SK-N-SH (cell line): ENCODE measurements around the gene RNF25. TPM values are rescaled to one million over a fixed set of nuclear protein-coding genes. Genes with fewer than 3 reads are reported as not detected.

Source experiments
- CTCF ChIA-PET: fragments of 300-600, 350-600 bp; formaldehyde crosslinking; extraction: SDS; loops from one replicate; lab custom pipeline; 2021; lab: Yijun Ruan, JAX
- POLR2A ChIA-PET: fragments of 350-600 bp; sonication (Branson Sonifier 250); formaldehyde crosslinking; extraction: SDS; loops from one replicate; lab custom pipeline; 2020; ENCODE audit warnings: antibody characterized with exemption, inconsistent platforms; lab: Yijun Ruan, JAX
- DNase-seq: peaks from one replicate; pipeline ENCODE4 v3.0.0; 2012
- H2AFZ ChIP-seq: fragments of 200-600 bp; sonication (generic); 2 replicates; pipeline ENCODE4 v1.8.1; 2016; ENCODE audit warnings: antibody characterized with exemption, mild to moderate bottlenecking, low read depth
- H3F3A ChIP-seq: fragments of 200-600 bp; sonication (generic); replicated peaks from 2 replicates; pipeline ENCODE3; 2016; ENCODE audit warnings: antibody characterized with exemption, mild to moderate bottlenecking; ENCODE audit not compliant: insufficient read depth
- H3K27ac ChIP-seq, 2 experiments: fragments of 200-500 bp in 1 of 2; fragments of 200-600 bp in 1 of 2; sonication (Bioruptor generic) in 1 of 2; sonication (generic), shearing (Covaris generic) in 1 of 2; 2 replicates each; pipeline versions ENCODE4 v1.5.1 to v1.6.1; 2014 to 2016; ENCODE audit warnings: low read depth in 2 of 2, inconsistent platforms in 1 of 2, low read length in 1 of 2, mild to moderate bottlenecking in 1 of 2, mixed read lengths in 1 of 2
- H3K27me3 ChIP-seq: fragments of 200-600 bp; sonication (generic), shearing (Covaris generic); 2 replicates; pipeline ENCODE4 v1.6.1; 2016; ENCODE audit warnings: mixed run types; ENCODE audit not compliant: insufficient read depth
- H3K36me3 ChIP-seq, 2 experiments: fragments of 200-500 bp in 1 of 2; fragments of 200-600 bp in 1 of 2; sonication (Bioruptor generic) in 1 of 2; sonication (generic) in 1 of 2; replicated peaks in 1 of 2; 2 replicates each; pipeline versions ENCODE3 to v1.5.1; 2014 to 2016; ENCODE audit warnings: low read length in 1 of 2, mild to moderate bottlenecking in 1 of 2; ENCODE audit not compliant: insufficient read depth in 2 of 2, control insufficient read depth in 1 of 2
- H3K4me1 ChIP-seq, 2 experiments: fragments of 200-500 bp in 1 of 2; fragments of 200-600 bp in 1 of 2; sonication (Bioruptor generic) in 1 of 2; sonication (generic), shearing (Covaris generic) in 1 of 2; 2 replicates each; pipeline versions ENCODE4 v1.5.1 to v1.6.1; 2014 to 2016; ENCODE audit warnings: low read depth in 1 of 2, low read length in 1 of 2, mixed run types in 1 of 2; ENCODE audit not compliant: insufficient read depth in 2 of 2, control insufficient read depth in 1 of 2
- H3K4me2 ChIP-seq: fragments of 200-600 bp; sonication (generic), shearing (Covaris generic); 2 replicates; pipeline ENCODE4 v1.6.1; 2017; ENCODE audit warnings: mixed run types
- H3K4me3 ChIP-seq, 2 experiments: fragments of 200-500 bp in 1 of 2; fragments of 200-600 bp in 1 of 2; sonication (Bioruptor generic) in 1 of 2; sonication (generic), shearing (Covaris generic) in 1 of 2; 2 replicates each; pipeline versions ENCODE4 v1.5.1 to v1.8.1; 2014 to 2016; ENCODE audit warnings: low read depth in 2 of 2, inconsistent platforms in 1 of 2, low read length in 1 of 2, mild to moderate bottlenecking in 1 of 2, mixed read lengths in 1 of 2, moderate library complexity in 1 of 2
- H3K79me2 ChIP-seq: fragments of 200-600 bp; sonication (generic); 2 replicates; pipeline ENCODE4 v1.8.1; 2017; ENCODE audit warnings: mild to moderate bottlenecking; ENCODE audit not compliant: insufficient read depth
- H3K9ac ChIP-seq: fragments of 200-600 bp; sonication (generic); 2 replicates; pipeline ENCODE4 v1.6.1; 2017; ENCODE audit warnings: mixed run types
- H3K9me2 ChIP-seq: fragments of 200-600 bp; sonication (generic); 2 replicates; pipeline ENCODE4 v1.6.1; 2017; ENCODE audit warnings: mixed run types
- H3K9me3 ChIP-seq: fragments of 200-600 bp; sonication (generic); 2 replicates; pipeline ENCODE4 v1.6.1; 2017; ENCODE audit warnings: mixed run types, mild to moderate bottlenecking, moderate library complexity
- H4K20me1 ChIP-seq: fragments of 200-600 bp; sonication (generic); 2 replicates; pipeline ENCODE4 v1.6.1; 2017; ENCODE audit warnings: mild to moderate bottlenecking, mixed run types; ENCODE audit not compliant: insufficient read depth
- CHD2 ChIP-seq: fragments of 150-350 bp; IDR thresholded peaks from 2 replicates; pipeline ENCODE4 v1.6.1; 2018; ENCODE audit warnings: low read length; ENCODE audit not compliant: partially characterized antibody
- ELF1 ChIP-seq: IDR thresholded peaks from 2 replicates; pipeline ENCODE4 v1.4.0; 2012
- EP300 ChIP-seq, 2 experiments: IDR thresholded peaks; 2 replicates each; pipeline versions ENCODE4 v1.4.0 to v1.6.1; 2012; ENCODE audit warnings: borderline replicate concordance in 1 of 2, low read depth in 1 of 2, low read length in 1 of 2
- GABPA ChIP-seq: IDR thresholded peaks from 2 replicates; pipeline ENCODE4 v1.4.0; 2012; ENCODE audit warnings: low read depth, mild to moderate bottlenecking
- MXI1 ChIP-seq: IDR thresholded peaks from 2 replicates; pipeline ENCODE4 v1.6.1; 2012; ENCODE audit warnings: mild to moderate bottlenecking, low read depth, low read length, improper control_type of control experiment
- NFIC ChIP-seq: IDR thresholded peaks from 2 replicates; pipeline ENCODE4 v1.4.0; 2012; ENCODE audit warnings: borderline replicate concordance
- POLR2AphosphoS5 ChIP-seq: IDR thresholded peaks from 2 replicates; pipeline ENCODE4 v1.6.1; 2012; ENCODE audit warnings: low read depth, low read length
- RCOR1 ChIP-seq: fragments of 150-350 bp; IDR thresholded peaks from 2 replicates; pipeline ENCODE4 v1.6.1; 2017; ENCODE audit warnings: antibody characterized with exemption, low read length
- RXRA ChIP-seq: IDR thresholded peaks from 2 replicates; pipeline ENCODE4 v1.4.0; 2012; ENCODE audit warnings: low read depth, mild to moderate bottlenecking, borderline replicate concordance
- SIN3A ChIP-seq: IDR thresholded peaks from 2 replicates; pipeline ENCODE4 v1.6.1; 2012; ENCODE audit warnings: low read depth, mild to moderate bottlenecking, low read length, moderate library complexity, borderline replicate concordance
- TAF1 ChIP-seq: IDR thresholded peaks from 2 replicates; pipeline ENCODE4 v1.6.1; 2012; ENCODE audit warnings: low read depth, mild to moderate bottlenecking, low read length, moderate library complexity, borderline replicate concordance
- WGBS: methylation state at CpG from one replicate; pipeline ENCODE4 v1.1.6; 2017; ENCODE audit warnings: low lambda C conversion rate; 5-methylcytosine and 5-hydroxymethylcytosine counted together
- polyA plus RNA-seq, 3 experiments: library from polyadenylated mRNA; depleted of rRNA; stranded (reverse); fragments of >200 nt; gene quantifications; 2 replicates each; pipeline ENCODE4 v1.2.3, GENCODE V29; 2012
- TF ChIP-seq, protein P1 (sequence below): fragments of 150-350 bp; IDR thresholded peaks from 2 replicates; pipeline ENCODE4 v1.6.1; 2017; ENCODE audit warnings: antibody characterized with exemption, low read length, low read depth, borderline replicate concordance
- TF ChIP-seq, protein P2 (sequence below): fragments of 150-350 bp; IDR thresholded peaks from 2 replicates; pipeline ENCODE4 v1.6.1; 2016; ENCODE audit warnings: mild to moderate bottlenecking, low read depth, low read length
- TF ChIP-seq, protein P3 (sequence below): IDR thresholded peaks from 2 replicates; pipeline ENCODE4 v1.4.0; 2012; ENCODE audit warnings: low read depth, borderline replicate concordance
- TF ChIP-seq, protein P4 (sequence below): IDR thresholded peaks from 2 replicates; pipeline ENCODE4 v1.4.0; 2012; ENCODE audit warnings: low read depth
- TF ChIP-seq, protein P5 (sequence below): IDR thresholded peaks from 2 replicates; pipeline ENCODE4; 2012

RNF25 gene
- polyA plus RNA-seq, 1 of the 3 experiments (the other 2 are of a cell fraction): 72.2 TPM

DNA sequence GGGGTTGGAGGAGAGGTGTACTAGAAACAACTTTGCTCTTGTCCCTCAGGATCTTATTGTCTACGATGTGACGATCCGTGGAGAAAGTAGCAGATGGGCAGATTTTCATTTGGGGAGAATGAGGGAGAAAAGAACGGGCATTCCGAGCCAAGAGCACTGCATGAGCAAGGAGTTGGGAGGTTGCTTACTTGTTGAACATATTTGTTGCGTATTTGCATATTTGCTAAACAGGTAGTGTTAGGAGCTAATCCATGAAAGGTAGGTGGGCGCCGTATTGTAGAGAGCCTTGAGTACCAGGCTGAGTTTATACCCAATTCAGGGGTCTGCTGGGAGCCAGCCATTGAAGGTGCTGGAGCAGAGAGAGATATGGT lies 11.8 kb downstream of the RNF25 start (continued):
- TF ChIP-seq MXI1 (no peak), EP300 (IDR thresholded peaks at IDR 0.05; ENCODE audit: borderline replicate concordance in 1 of 2, low read depth in 1 of 2, low read length in 1 of 2) (no peak), RCOR1 (no peak)
- TF ChIP-seq, protein P1, sequence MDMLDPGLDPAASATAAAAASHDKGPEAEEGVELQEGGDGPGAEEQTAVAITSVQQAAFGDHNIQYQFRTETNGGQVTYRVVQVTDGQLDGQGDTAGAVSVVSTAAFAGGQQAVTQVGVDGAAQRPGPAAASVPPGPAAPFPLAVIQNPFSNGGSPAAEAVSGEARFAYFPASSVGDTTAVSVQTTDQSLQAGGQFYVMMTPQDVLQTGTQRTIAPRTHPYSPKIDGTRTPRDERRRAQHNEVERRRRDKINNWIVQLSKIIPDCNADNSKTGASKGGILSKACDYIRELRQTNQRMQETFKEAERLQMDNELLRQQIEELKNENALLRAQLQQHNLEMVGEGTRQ: no peak

DNA sequence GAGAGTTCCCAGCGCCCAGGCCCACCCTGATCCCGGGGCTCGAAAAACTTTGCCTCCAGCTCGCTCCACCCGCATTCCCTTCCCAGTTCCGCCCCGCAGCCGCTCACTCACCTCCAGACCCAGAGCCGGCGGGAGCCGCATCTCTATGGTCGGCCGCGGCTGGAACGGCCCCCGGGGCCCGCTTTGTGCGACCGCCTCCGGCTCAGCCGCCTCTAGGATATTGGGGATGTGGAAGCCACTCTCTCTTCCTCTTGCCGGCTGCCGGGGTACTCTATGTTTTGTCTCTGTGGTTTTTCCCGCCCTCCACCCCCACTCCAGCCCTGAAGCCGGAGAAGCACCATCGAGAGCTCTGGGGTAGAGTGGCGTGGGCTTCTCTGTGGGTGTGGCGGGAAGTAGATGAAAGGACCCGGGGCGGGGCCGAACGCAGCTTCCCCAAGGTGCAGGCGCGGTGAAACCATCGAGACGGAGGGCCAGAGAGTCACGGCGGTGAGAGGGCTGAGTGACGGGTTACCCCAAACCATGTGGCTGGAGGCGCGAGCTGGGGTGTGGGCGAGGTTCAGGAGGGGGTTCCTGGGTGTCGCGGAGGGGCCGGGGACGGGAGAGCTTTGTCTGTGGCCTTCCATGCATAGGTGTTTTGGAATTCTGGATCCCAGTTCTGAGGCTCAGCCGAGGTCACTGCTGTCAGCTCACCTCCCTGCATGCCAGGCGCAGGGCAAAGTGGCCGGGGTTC lies 12.4 kb downstream of the RNF25 start, which contains the start of the genes BCS1L and ZNF142:
Gene BCS1L, plus strand, starts transcription at position 426 of the 730 bp plus-strand sequence. CDS start 1,305 bp downstream, outside the sequence.
Gene ZNF142, minus strand, starts transcription at position 366 of the 730 bp plus-strand sequence. CDS start 3,194 bp downstream, outside the sequence.
- peak within 1 kb of the TSS; percentile 87 for H3K4me2 ChIP-seq
- POLR2A ChIA-PET: interaction anchor here (0.8 to 3.1 kb wide), 6 partner anchors 8 to 67 kb away, joined by 3 to 28 read pairs (median 6); partner anchors contain the start of genes PLCD4, RNF25 and STK36
- no peaks in the 10 kb centered on the region for H3K9me3 ChIP-seq
- no peaks in the 10 kb centered on the region for H4K20me1 ChIP-seq
- H3K36me3 ChIP-seq: peaks cover 40 to 51% of the 10 kb centered on the region in 2 experiments
- peak within 1 kb of the TSS; percentile 71 for H3K9ac ChIP-seq
- peak within 1 kb of the TSS; percentile 53 to 86 for H3K27ac ChIP-seq
- CTCF ChIA-PET: interaction anchor here (0.7 to 4.2 kb wide), 12 partner anchors 10 to 190 kb away, joined by 3 to 36 read pairs (median 6); partner anchors contain the start of genes PLCD4, RNF25, STK36 and TTLL4
- H3K9me2 ChIP-seq: no peaks in the 10 kb centered on the region
- H2AFZ ChIP-seq: peak within 1 kb of the TSS; percentile 85
- H3F3A ChIP-seq: peaks cover 8% of the 10 kb centered on the region
- TF ChIP-seq TAF1 (peak; percentile 57; the same call in 1 of the 2 replicates), MXI1 (peak; percentile 99), ELF1 (peak; percentile 74), NFIC (no peak), SIN3A (peak; percentile 95), POLR2AphosphoS5 (peak; percentile 76; the same call in 1 of the 2 replicates), GABPA (peak; percentile 83), CHD2 (peak; percentile 51), RXRA (no peak)
- TF ChIP-seq, protein P2, sequence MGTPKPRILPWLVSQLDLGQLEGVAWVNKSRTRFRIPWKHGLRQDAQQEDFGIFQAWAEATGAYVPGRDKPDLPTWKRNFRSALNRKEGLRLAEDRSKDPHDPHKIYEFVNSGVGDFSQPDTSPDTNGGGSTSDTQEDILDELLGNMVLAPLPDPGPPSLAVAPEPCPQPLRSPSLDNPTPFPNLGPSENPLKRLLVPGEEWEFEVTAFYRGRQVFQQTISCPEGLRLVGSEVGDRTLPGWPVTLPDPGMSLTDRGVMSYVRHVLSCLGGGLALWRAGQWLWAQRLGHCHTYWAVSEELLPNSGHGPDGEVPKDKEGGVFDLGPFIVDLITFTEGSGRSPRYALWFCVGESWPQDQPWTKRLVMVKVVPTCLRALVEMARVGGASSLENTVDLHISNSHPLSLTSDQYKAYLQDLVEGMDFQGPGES: no peak
- TF ChIP-seq, protein P3, sequence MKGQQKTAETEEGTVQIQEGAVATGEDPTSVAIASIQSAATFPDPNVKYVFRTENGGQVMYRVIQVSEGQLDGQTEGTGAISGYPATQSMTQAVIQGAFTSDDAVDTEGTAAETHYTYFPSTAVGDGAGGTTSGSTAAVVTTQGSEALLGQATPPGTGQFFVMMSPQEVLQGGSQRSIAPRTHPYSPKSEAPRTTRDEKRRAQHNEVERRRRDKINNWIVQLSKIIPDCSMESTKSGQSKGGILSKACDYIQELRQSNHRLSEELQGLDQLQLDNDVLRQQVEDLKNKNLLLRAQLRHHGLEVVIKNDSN: 0 out of 2 replicates have a peak, but pooled peaks have one; percentile 14
- TF ChIP-seq, protein P4, sequence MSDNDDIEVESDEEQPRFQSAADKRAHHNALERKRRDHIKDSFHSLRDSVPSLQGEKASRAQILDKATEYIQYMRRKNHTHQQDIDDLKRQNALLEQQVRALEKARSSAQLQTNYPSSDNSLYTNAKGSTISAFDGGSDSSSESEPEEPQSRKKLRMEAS: peak; percentile 97
- TF ChIP-seq, protein P1: no peak
- TF ChIP-seq, protein P5, sequence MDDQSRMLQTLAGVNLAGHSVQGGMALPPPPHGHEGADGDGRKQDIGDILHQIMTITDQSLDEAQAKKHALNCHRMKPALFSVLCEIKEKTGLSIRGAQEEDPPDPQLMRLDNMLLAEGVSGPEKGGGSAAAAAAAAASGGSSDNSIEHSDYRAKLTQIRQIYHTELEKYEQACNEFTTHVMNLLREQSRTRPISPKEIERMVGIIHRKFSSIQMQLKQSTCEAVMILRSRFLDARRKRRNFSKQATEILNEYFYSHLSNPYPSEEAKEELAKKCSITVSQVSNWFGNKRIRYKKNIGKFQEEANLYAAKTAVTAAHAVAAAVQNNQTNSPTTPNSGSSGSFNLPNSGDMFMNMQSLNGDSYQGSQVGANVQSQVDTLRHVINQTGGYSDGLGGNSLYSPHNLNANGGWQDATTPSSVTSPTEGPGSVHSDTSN: peak; percentile 64
- H3K27me3 ChIP-seq: no peaks in the 10 kb centered on the region
- H3K79me2 ChIP-seq: peaks cover 33% of the 10 kb centered on the region
- H3K4me1 ChIP-seq: peaks cover 7 to 13% of the 10 kb centered on the region in 2 experiments; a peak in 2 of 4 replicates
- peak within 1 kb of the TSS; percentile 90 to 94 for H3K4me3 ChIP-seq
- DNase-seq: peak; percentile 96
- under 1% methylated on average over 25 of the region's 49 CpGs for WGBS
